ENCODE data around the gene RGPD4.
"Not testable (repeated sequence)": the region's sequence is repeated elsewhere in the genome, so short reads cannot be mapped to it uniquely, and the experiment has no call there.

RGPD4 gene

DNA sequence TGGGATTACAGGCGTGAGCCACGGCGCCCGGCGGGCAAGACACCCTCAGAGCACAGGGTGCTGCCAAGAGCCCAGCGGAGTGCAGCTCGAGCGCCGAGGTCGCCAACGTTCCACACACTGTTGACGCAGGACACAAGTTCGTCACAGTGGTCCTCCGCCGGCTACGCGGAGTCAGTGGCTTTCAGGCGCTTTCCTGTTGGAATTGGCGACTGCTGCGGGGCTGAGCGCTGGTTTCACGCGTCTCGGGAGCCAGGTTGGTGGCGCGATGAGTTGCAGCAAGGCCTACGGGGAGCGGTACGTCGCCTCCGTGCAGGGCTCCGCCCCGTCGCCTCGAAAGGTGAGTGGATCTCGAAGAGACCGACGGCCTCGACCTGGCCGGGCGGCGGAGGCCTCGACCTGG, at the start of gene RGPD4:
Gene RGPD4 (plus strand): TSS at position 144 of the 400 bp plus-strand sequence. CDS start 122 bp downstream, at position 266.
- H3K9me3 Mint-ChIP-seq, H3K27me3 Mint-ChIP-seq, H3K36me3 Mint-ChIP-seq, H3K4me3 Mint-ChIP-seq, H3K27ac Mint-ChIP-seq, H3K4me1 Mint-ChIP-seq, ATAC-seq: not testable (repeated sequence)

DNA sequence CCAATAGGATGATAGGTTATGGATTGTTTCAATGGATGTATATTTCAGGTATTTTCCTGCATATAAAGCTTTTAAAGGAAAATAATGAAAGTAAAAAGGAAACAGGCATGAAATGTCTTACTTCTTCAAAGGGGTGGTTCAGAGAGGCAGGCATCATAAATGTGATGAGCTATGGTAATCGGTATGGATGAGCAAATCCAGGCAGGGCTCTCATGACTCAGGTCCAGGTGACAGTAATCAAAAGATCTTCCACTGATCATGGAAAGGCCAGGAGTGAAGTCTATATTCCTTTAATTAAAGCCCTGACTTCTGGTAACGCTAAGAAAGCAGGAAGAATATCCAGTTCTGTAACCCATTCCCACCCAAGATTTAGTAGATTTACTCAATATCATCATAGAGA, 48.7 kb upstream of the RGPD4 start:
- Mint-ChIP-seq H3K4me3 (no peak overlapping the region), H3K4me1 (no peaks in the 10 kb centered on the region), H3K27ac (no peak overlapping the region), H3K36me3 (no peaks in the 10 kb centered on the region), H3K27me3 (no peaks in the 10 kb centered on the region), H3K9me3 (no peaks in the 10 kb centered on the region)
- ATAC-seq = no peak

DNA sequence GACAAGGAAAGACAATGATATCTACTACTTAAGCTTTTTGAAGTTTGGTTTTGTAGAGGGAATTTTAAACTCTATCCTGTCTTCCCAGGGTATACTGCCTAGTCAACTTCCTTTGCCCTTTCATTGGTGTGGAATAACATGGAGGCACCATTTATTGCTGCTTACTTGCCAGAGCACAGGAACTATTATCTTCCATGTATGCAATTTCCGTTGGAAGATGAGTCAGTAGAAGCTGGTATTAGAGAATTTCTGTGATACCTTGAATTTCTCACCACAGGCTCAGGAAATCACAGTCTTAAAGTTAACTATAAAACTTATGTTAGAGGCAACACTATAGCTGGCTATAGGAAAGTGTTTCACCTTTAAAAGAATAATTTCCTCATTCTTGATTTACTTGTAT, 40.9 kb upstream of the RGPD4 start:
- no peaks in the 10 kb centered on the region for H3K27me3 Mint-ChIP-seq
- no peak for ATAC-seq
- H3K27ac Mint-ChIP-seq = no peak overlapping the region
- H3K36me3 Mint-ChIP-seq = no peaks in the 10 kb centered on the region
- no peaks in the 10 kb centered on the region for H3K4me1 Mint-ChIP-seq
- no peaks in the 10 kb centered on the region for H3K9me3 Mint-ChIP-seq
- H3K4me3 Mint-ChIP-seq = no peak overlapping the region

DNA sequence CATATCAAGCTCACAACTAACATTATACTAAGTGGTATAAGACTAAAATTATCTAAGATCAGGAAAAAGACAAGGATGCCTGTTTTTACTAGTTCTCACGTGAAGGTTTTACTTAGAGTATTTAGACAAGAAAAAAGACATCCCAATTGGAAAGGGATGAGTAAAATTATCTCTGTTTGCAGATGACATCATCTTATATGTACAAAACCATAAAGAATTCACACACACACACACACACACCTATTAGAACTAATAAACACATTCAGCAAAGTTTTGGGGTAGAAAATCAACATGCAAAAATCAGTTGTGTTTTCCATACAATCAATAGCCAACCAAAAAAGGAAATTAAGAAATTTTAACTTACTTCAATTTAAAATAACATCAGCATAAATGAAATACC, 35.9 kb upstream of the RGPD4 start:
- Mint-ChIP-seq H3K4me3 (no peak overlapping the region), H3K27me3 (no peaks in the 10 kb centered on the region), H3K27ac (no peak overlapping the region), H3K9me3 (no peaks in the 10 kb centered on the region), H3K4me1 (no peaks in the 10 kb centered on the region), H3K36me3 (no peaks in the 10 kb centered on the region)
- no peak for ATAC-seq

DNA sequence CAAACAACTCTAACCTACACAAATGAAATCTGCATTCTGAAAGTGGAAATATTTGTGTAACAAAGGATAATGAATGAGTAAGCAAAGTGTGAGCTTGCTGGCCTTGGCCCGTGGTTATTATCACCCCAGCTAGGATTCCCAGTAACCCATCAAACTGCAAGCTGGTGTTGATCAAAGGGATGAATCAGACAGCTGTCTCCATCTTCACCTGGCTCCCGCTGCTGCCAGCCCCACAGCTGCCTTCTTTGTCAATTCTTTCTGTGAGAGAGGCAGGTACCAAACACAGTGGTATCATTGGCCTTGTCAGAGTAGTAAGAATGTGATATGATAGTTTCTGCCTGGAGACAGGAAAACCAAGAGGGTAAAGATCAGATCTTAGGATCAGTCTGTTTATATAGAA, 25.2 kb upstream of the RGPD4 start:
- no peak for ATAC-seq
- Mint-ChIP-seq H3K27me3 (no peaks in the 10 kb centered on the region), H3K9me3 (peaks cover 3% of the 10 kb centered on the region), H3K27ac (no peak overlapping the region), H3K36me3 (no peaks in the 10 kb centered on the region), H3K4me3 (no peak overlapping the region), H3K4me1 (no peaks in the 10 kb centered on the region)

DNA sequence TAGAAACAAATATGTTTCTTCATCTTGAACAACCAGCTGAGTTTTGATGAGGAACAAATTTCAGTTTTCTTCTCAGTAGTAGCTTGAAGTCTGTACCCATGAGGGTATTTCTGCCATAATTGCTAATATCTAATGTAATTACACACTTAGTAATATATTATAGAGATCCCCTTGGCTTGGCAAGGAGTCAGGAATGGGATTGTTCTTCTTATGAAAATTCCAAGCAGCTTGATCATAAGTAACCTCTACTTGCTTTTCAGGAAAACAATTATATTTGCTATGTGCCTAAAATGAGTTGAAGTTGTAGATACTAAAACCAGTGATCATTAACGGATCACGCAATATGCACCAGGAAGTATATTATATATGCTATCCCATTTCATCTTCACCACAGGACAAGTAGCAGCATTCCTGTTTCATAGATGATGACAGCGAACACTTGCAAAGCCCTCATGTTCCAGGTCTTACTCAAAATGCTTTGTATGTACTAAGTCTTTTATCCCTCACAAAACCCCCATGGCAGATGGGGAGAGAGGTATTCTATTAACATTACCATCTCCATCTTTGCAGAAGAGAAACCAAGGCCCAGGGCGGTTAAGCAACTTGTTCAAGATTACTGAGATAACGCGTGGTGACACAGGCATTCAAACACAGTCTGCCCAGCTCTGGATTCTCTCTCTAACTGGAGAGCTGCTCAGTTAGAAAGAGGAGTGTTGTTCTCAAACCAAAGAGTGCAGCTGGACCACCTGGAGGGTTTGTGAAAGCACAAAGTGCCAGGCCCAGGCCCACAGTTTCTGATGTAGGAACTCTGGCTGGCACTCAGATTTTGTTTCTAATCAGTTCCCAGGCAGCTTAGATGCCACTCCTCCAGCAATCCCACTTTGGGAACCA, 21.8 kb upstream of the RGPD4 start:
- H3K27ac Mint-ChIP-seq = no peak overlapping the region
- H3K4me3 Mint-ChIP-seq = no peak overlapping the region
- no peaks in the 10 kb centered on the region for H3K4me1 Mint-ChIP-seq
- H3K36me3 Mint-ChIP-seq = no peaks in the 10 kb centered on the region
- no peaks in the 10 kb centered on the region for H3K27me3 Mint-ChIP-seq
- H3K9me3 Mint-ChIP-seq = peaks cover 3% of the 10 kb centered on the region
- ATAC-seq = no peak

DNA sequence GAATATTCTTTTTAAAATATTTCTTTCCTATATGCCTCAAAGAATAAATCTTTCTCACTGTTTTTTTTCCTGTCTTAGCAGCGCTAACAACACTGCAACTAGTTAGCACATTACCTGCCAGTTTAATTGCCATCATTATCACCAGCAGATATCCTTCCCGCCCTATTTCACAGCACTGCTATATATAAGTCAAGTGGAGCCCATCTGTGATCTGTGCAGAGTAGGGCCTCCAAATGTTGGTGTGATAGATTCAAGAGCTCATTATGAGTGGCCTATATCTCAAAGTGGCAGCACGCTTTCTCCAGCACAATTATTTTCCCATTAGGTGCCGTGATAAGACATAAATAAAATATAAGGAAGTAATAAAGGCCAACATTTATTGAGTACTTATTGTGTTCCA, 19.8 kb upstream of the RGPD4 start:
- Mint-ChIP-seq H3K9me3 (peaks cover 3% of the 10 kb centered on the region), H3K4me3 (no peak overlapping the region), H3K4me1 (no peaks in the 10 kb centered on the region)

DNA sequence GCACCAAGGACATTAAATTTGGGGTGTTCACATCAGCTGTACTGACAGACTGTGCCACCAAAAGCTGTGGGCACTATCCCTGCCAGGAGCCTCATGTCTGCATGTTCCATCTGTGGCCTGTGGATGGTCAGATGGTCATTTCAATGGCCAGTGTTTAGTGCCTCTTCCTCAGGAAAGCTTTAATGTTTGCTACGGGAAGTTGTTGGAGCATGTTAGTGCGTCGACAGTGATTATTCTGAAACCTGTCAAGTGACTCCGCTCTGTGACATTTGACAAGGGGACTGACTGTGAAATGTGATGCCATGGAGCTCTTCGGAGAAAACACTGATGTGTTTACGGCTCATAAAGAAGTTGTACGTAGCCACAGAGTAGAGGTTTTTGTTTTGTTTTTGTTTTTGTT, 18.7 kb upstream of the RGPD4 start:
- Mint-ChIP-seq H3K4me3 (no peak overlapping the region), H3K36me3 (no peaks in the 10 kb centered on the region), H3K9me3 (no peaks in the 10 kb centered on the region), H3K27ac (no peak overlapping the region), H3K4me1 (no peaks in the 10 kb centered on the region), H3K27me3 (no peaks in the 10 kb centered on the region)
- no peak for ATAC-seq

More for the DNA sequence above, 19.8 kb upstream of the RGPD4 start:
- H3K36me3 Mint-ChIP-seq = no peaks in the 10 kb centered on the region
- ATAC-seq = no peak
- H3K27ac Mint-ChIP-seq = no peak overlapping the region
- H3K27me3 Mint-ChIP-seq = no peaks in the 10 kb centered on the region

DNA sequence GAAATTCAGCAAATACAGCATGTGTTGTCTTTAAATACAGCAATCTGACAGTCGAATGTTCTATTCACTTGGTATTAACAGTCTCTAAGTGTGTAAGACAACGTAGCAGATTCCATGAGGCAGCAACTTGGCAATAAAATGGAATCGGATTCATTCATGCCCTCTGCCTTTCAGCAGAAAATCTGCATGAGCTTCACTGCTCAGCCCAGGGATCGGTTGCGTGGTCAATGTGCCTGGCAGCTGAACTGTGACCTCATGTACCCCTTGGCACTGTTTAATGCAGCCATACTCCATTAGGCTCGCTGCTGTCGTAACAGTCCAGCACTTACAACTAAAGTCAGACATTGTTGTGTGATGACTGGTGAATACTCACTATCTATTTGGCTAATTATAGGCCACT, 17.7 kb upstream of the RGPD4 start:
- no peaks in the 10 kb centered on the region for H3K36me3 Mint-ChIP-seq
- H3K4me1 Mint-ChIP-seq = no peaks in the 10 kb centered on the region

DNA sequence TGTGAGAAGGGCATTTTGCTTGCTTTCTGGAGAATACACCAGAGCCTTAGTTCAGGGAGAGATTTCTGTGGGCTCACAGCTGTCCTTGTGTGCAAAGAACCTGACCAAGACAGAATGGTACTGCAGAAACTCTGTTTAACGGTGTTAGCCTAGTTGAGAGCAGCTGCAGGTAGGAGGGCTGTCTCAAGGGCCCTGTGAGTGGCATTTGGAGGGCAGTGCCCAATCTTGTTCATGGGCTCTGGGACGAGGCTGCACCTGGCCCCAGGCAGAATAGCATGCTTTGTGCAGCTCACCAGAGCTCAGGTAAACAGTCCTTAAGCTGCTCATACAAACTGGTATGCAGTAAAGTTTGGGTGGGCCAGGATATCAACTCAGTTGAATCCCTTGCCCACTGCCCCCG, 16.9 kb upstream of the RGPD4 start:
- Mint-ChIP-seq H3K27ac (no peak overlapping the region), H3K4me3 (no peak overlapping the region), H3K36me3 (no peaks in the 10 kb centered on the region), H3K4me1 (no peaks in the 10 kb centered on the region), H3K9me3 (no peaks in the 10 kb centered on the region), H3K27me3 (no peaks in the 10 kb centered on the region)
- ATAC-seq = peak; percentile 49

More for the DNA sequence above, 17.7 kb upstream of the RGPD4 start:
- ATAC-seq = no peak
- Mint-ChIP-seq H3K27ac (no peak overlapping the region), H3K27me3 (no peaks in the 10 kb centered on the region), H3K4me3 (no peak overlapping the region), H3K9me3 (no peaks in the 10 kb centered on the region)

DNA sequence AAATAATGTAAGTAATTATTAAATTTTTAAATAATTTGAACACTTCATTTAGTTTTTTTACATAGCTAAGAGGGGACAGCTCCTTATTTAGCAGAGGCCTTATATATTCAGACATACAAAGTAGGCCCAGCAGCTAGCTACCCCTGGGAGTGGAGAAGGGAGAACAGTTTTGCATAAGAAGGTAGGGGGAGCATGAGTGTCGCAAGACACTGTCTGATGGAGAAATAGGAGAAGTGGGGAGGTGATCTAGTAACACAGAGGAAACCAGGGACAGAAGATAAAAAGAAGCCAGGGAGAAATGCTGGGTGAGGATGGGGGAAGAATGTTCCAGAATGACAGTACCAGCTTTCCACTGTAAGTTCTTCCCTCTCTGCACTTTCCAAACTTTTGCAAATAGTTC, 16.0 kb upstream of the RGPD4 start:
- H3K9me3 Mint-ChIP-seq = no peaks in the 10 kb centered on the region
- H3K4me1 Mint-ChIP-seq = no peaks in the 10 kb centered on the region
- H3K36me3 Mint-ChIP-seq = no peaks in the 10 kb centered on the region
- ATAC-seq = no peak
- H3K27me3 Mint-ChIP-seq = no peaks in the 10 kb centered on the region
- no peak overlapping the region for H3K4me3 Mint-ChIP-seq
- no peak overlapping the region for H3K27ac Mint-ChIP-seq

DNA sequence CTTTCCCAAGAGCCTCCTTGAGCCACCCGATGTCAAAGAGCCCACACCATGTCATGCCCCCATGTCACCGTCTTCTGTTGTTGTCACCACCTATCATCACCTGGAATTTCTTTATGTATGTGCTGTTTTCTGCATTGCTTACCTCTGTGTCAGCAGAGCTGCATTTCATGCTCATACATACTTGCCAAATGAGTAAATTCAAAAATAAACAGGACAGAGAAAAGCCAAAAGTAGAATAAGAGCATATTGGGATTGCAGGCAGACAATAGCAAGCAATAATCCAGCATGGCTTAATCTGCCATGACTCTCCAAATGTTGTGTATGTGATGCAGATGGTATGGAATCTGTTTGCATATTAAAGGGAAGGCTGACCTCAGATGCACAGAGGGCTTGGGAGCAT, 15.3 kb upstream of the RGPD4 start:
- H3K27me3 Mint-ChIP-seq = no peaks in the 10 kb centered on the region
- no peaks in the 10 kb centered on the region for H3K9me3 Mint-ChIP-seq
- H3K4me3 Mint-ChIP-seq = no peak overlapping the region
- ATAC-seq = peak; percentile 42
- no peaks in the 10 kb centered on the region for H3K4me1 Mint-ChIP-seq
- no peaks in the 10 kb centered on the region for H3K36me3 Mint-ChIP-seq
- H3K27ac Mint-ChIP-seq = no peak overlapping the region

DNA sequence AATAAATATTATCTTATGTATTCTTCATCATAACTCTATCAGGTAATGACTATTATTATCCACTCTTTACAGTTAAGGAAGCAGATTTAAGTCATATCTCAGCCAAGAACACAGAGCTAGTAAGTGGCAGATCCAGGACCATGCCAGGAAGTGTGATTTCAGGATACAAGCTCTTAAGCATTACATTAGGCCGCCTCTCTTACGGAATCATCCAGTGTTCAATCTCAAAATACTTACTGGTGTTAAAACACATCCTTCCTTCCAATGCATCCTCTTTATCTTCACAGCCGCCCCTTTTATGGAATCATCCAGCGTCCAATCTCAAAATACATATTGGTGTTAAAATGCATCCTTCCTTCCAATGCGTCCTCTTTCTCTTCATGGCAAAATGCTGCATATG, 14.7 kb upstream of the RGPD4 start:
- Mint-ChIP-seq H3K4me3 (no peak overlapping the region), H3K27ac (no peak overlapping the region), H3K36me3 (no peaks in the 10 kb centered on the region), H3K27me3 (no peaks in the 10 kb centered on the region), H3K9me3 (no peaks in the 10 kb centered on the region), H3K4me1 (no peaks in the 10 kb centered on the region)
- ATAC-seq = no peak

DNA sequence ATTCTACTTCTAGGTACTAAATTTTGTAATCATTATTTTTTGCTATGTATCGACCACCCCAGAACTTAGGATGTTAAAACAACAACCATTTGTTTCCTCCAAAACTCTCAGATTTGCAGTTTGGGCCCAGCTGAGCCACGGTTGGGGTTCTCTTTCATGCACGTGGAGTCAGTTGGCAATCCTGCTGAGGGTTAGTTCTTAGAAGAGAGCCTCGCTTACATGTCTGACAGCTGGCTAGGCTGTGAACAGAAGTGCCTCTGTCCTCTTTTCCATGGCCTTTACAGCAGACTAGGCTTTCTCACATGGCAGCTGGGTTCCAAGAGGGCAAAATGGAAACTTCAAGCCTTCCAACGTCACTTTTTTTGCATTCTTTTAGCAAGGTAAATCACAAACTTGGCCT, 9.3 kb upstream of the RGPD4 start:
- Mint-ChIP-seq H3K4me1 (no peaks in the 10 kb centered on the region), H3K9me3 (peaks cover 3% of the 10 kb centered on the region), H3K36me3 (no peaks in the 10 kb centered on the region), H3K4me3 (no peak overlapping the region), H3K27me3 (no peaks in the 10 kb centered on the region), H3K27ac (no peak overlapping the region)
- ATAC-seq = no peak

DNA sequence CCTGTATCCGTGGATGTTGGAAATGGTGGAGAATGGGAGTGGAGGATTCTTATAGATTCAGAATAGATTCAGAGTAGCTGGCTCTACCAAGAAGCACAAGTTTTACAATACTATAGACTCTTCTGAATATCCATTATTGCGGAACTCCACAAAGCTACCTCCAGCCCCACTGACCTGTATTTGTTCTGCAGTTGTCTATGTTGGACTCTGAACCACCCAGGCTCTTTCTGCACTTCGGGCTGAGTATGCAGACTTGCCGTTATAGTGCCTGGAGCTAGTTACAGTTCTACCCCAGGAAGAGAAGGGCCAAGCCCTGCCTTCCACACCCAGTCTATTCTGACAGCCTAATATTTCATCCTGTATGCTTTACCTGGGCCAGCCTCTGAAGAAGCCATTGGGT, 4.4 kb upstream of the RGPD4 start:
- H3K27ac Mint-ChIP-seq = no peak overlapping the region
- no peaks in the 10 kb centered on the region for H3K27me3 Mint-ChIP-seq
- no peak overlapping the region for H3K4me3 Mint-ChIP-seq
- H3K36me3 Mint-ChIP-seq = no peaks in the 10 kb centered on the region
- H3K9me3 Mint-ChIP-seq = peaks cover 3% of the 10 kb centered on the region
- ATAC-seq = no peak
- H3K4me1 Mint-ChIP-seq = no peaks in the 10 kb centered on the region

DNA sequence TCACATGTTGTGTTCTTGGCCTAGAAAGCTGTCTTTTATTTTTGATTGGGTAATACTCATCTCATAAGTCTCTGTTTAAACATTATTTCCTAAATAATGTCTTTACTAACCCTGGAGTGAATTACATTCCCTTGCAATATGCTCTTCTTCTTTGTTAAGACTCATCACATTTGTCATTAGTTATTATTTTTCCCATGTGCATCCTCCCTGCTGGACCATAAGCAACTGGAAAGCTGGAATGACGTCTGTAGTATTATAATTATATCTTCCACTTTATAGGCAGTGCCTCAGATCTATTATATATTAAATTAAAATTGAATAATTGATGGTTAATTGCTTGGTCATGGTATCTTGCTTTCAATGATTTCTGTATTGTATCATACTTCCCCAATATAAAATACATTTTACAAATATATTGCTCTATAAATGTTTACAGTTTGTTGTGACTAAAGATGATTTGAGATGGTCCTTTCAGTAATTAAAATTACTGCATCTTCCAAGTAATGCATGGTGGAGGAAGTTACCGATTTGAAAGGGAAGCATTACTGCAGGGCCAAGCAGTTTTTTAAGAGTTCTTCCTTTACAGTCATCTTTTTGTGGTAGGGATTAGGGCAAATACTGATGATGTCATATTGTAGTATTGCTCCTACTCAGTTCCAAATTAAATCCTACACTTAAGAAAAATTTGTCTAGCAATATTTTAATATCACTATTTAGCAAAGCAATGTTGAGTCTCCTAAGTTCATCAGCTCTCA, 2.1 kb upstream of the RGPD4 start:
- H3K27ac Mint-ChIP-seq = no peak overlapping the region
- H3K36me3 Mint-ChIP-seq = no peaks in the 10 kb centered on the region
- no peaks in the 10 kb centered on the region for H3K4me1 Mint-ChIP-seq
- no peaks in the 10 kb centered on the region for H3K9me3 Mint-ChIP-seq
- H3K27me3 Mint-ChIP-seq = no peaks in the 10 kb centered on the region
- ATAC-seq = no peak
- no peak overlapping the region for H3K4me3 Mint-ChIP-seq
